Mesodermal cell (in vitro differentiated cells): ENCODE results near the gene NDUFB7.

ENCODE experiments used
- H3K27ac ChIP-seq: 2 replicates; pipeline ENCODE4 v1.7.0; 2013; ENCODE audit warnings: mild to moderate bottlenecking, low read depth, low read length, moderate library complexity; ENCODE audit not compliant: severe bottlenecking
- H3K36me3 ChIP-seq: 2 replicates; pipeline ENCODE4 v1.7.1; 2013; ENCODE audit warnings: mild to moderate bottlenecking, low read length, moderate library complexity; ENCODE audit not compliant: control insufficient read depth, insufficient read depth
- H3K4me1 ChIP-seq: one replicate; pipeline ENCODE4 v1.7.1; 2013; ENCODE audit warnings: mild to moderate bottlenecking, low read length; ENCODE audit not compliant: insufficient read depth, control insufficient read depth, poor library complexity, severe bottlenecking
- H3K4me3 ChIP-seq: 2 replicates; pipeline ENCODE4 v1.7.0; 2013; ENCODE audit warnings: low read length, control low read depth, mild to moderate bottlenecking; ENCODE audit not compliant: insufficient read depth, poor library complexity, severe bottlenecking; ENCODE audit errors: extremely low read depth
- H3K9me3 ChIP-seq: 2 replicates; pipeline ENCODE4 v1.7.1; 2013; ENCODE audit warnings: mild to moderate bottlenecking, low read length, moderate library complexity; ENCODE audit not compliant: control insufficient read depth
- WGBS, 2 experiments: methylation state at CpG; one replicate each; pipeline ENCODE4 v1.1.5; 2013; ENCODE audit warnings: missing lambda C conversion rate in 2 of 2; ENCODE audit not compliant: insufficient coverage in 2 of 2; 5-methylcytosine and 5-hydroxymethylcytosine counted together

Gene NDUFB7

DNA sequence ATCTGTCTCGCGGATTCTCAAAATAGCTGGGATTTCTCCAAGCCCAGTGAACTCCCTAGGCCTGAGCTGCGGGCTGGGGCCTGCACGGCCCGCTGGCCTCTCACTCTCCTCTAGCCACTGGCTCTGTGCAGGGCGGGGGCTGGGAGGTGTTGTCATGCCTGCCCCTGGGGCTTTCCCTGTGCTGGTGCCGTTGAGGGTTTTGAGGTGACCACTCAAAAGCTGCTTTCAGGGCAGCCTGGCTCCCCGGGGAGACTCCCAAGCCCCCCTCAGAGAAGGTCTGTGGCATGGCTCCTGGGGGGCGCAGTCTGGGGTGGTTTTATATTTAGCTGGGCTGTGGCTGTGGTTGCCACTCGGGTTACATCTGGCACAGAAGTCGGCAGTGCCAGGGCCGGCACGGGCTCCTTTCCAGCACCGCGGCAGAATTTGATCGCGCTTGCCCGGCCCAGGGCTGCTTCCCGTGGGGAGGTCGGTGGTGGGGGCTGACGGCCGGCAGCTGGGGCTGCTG is 10.0 kb downstream of the NDUFB7 start:
- Histone ChIP-seq H3K36me3 (peaks cover 22% of the 10 kb centered on the region), H3K4me3 (no peak overlapping the region), H3K27ac (peak overlapping the region; percentile 62), H3K9me3 (no peaks in the 10 kb centered on the region), H3K4me1 (peaks cover 38% of the 10 kb centered on the region)
- WGBS, 2 experiments: 78 to 80% methylated on average over 16 to 21 of the region's 22 CpGs

DNA sequence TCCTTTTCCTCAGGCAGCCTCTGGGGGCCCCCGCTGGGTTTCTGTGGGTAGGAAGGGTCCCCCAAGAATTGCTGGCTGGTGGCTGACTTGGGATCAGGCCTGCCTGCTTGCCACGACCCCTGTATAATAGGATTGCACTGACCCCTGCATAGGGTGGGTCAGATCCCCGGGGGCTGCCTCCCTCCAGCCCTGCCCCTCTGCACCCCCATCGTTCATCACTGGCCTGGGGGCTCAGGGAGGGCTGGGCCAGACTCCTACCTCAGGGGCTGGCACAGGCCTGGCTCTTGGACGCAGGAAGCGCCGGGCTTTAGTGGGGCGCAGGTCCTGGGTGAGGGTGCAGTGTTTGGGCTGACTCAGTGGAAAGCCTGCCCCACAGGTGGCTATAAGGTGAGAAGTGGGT is 10.6 kb downstream of the NDUFB7 start:
- WGBS, 2 experiments: 85 to 90% methylated on average over 7 of the region's 8 CpGs

GRCh38 chr19:14560776-14561108 is 11.1 kb downstream of the NDUFB7 start:
- Histone ChIP-seq H3K4me1 (peaks cover 42% of the 10 kb centered on the region), H3K36me3 (peaks cover 17% of the 10 kb centered on the region), H3K27ac (no peak overlapping the region), H3K9me3 (no peaks in the 10 kb centered on the region), H3K4me3 (no peak overlapping the region)
- WGBS, 2 experiments: 85 to 93% methylated on average over 6 of the region's 6 CpGs

More for the DNA sequence above, 10.6 kb downstream of the NDUFB7 start:
- Histone ChIP-seq H3K9me3 (no peaks in the 10 kb centered on the region), H3K27ac (peak overlapping the region; percentile 62), H3K36me3 (peaks cover 21% of the 10 kb centered on the region), H3K4me1 (peaks cover 38% of the 10 kb centered on the region), H3K4me3 (no peak overlapping the region)

- H3K9me3 ChIP-seq: no peaks in the 10 kb centered on the region
- H3K36me3 ChIP-seq: peaks cover 15% of the 10 kb centered on the region
- peak overlapping the region; percentile 30 for H3K27ac ChIP-seq
- WGBS, 2 experiments: 86 to 91% methylated on average over 21 to 26 of the region's 28 CpGs
- H3K4me1 ChIP-seq: peaks cover 42% of the 10 kb centered on the region
- no peak overlapping the region for H3K4me3 ChIP-seq
Observed at GRCh38 chr19:14559916-14560775, 11.7 kb downstream of the NDUFB7 start.

DNA sequence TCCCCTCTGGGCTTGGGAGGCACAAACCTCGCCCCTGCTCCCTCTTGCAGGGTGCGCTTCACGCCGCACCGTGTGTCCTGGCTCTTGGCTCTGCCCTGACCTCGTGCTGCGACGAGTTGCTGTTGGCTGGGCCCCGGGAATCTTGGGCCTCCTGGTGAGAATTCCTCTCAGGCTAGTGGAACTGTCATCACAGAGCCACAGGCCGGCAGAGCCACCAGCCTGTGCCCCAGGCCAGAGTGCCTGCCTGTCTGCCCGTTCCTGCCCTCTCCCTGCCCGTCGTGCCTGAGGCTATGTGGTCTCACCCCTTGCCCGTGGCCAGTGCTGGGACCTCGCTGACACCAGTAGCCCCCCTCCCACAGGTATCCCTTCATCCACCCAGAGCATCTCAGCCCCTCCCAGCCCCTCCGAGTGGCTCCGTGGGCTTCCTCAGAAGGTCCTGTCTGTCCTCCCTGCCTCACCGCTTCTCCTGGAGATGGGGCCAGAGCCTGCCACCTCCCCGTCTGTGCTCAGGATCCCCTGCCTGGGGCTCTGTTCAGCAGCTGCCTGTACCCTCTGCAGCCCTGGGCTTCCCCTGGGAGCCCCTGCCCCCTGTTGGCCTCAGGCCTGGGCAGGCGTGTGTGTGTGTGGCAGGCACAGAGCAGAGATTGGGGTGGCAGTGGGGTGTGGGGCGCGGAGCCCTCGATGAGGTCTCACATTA is 13.3 kb downstream of the NDUFB7 start:
- Histone ChIP-seq H3K9me3 (no peaks in the 10 kb centered on the region), H3K36me3 (peaks cover 2% of the 10 kb centered on the region), H3K4me1 (peaks cover 42% of the 10 kb centered on the region), H3K27ac (no peak overlapping the region), H3K4me3 (no peak overlapping the region)
- WGBS, 2 experiments: 72 to 81% methylated on average over 15 to 20 of the region's 23 CpGs

GRCh38 chr19:14556662-14557188 is 15.1 kb downstream of the NDUFB7 start:
- Histone ChIP-seq H3K27ac (peak overlapping the region; percentile 23), H3K4me3 (no peak overlapping the region)
- 15 to 17% methylated on average over 15 to 17 of the region's 18 CpGs for WGBS, 2 experiments

DNA sequence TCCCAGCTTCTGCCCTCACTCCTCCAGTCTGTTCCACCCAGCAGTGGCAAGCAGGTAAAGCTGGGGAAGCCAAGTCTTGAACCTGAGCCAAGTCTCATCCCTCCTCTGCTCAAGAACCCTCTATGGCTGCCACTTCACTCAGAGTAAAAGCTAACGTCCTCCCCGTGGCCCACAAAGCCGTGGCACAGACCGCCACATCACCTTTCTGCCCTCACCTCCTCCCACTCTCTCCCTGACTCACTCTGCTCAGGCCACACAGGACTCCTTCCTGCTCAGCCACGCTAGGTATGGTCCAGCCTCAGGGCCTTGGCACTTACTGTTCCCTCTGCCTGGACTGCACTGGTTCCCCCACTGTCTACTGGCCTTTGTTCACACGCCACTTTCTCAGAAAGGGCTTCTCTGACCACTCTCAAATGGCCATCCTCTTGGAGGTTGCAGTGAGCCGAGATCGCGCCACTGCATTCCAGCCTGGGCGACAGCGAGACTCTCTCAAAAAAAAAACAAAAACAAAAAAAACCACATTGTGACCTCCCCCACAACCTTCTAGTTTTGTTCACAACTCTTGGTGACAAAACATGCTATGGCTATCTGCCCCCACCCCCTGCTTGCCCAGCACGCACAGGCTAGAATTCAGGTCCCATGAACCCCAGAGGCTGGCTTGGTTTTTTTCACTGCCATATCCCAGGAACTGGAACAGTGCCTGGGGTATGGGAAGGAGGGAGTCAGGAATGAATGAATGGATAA is 15.8 kb downstream of the NDUFB7 start:
- H3K4me3 ChIP-seq: no peak overlapping the region
- H3K27ac ChIP-seq: peak overlapping the region; percentile 45
- H3K36me3 ChIP-seq: peaks cover 5% of the 10 kb centered on the region
- no peaks in the 10 kb centered on the region for H3K9me3 ChIP-seq
- 93 to 94% methylated on average over 5 to 11 of the region's 12 CpGs for WGBS, 2 experiments
- peaks cover 37% of the 10 kb centered on the region for H3K4me1 ChIP-seq

More at GRCh38 chr19:14556662-14557188, 15.1 kb downstream of the NDUFB7 start:
- Histone ChIP-seq H3K4me1 (peaks cover 39% of the 10 kb centered on the region), H3K36me3 (peaks cover 5% of the 10 kb centered on the region), H3K9me3 (no peaks in the 10 kb centered on the region)

DNA sequence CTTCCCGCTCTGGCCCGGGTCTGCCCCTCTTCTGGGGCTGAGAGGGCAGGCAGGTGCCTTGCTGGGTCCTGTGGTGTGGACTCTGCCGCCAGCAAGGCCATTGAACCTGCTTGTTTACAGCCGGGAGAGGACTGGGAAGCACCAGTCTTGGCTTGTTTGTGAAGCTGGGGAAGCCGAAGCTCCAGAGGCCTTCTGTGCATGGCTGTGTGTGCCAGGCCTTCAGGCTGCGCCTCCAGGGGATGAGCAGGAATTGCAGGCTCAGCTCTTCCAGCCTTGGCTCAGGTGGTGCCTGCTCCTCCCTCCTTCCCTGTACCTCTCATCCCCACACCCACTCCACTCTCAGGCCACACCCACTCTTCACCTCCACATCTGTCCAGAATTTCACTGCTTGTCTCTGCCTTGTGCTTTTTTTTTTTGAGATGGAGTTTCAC is 17.5 kb downstream of the NDUFB7 start:
- 73 to 90% methylated on average over 5 to 6 of the region's 6 CpGs for WGBS, 2 experiments
- no peak overlapping the region for H3K4me3 ChIP-seq
- peaks cover 10% of the 10 kb centered on the region for H3K36me3 ChIP-seq
- no peaks in the 10 kb centered on the region for H3K9me3 ChIP-seq
- H3K27ac ChIP-seq: no peak overlapping the region
- H3K4me1 ChIP-seq: peaks cover 24% of the 10 kb centered on the region

- no peak overlapping the region for H3K27ac ChIP-seq
- H3K9me3 ChIP-seq: no peaks in the 10 kb centered on the region
- peaks cover 21% of the 10 kb centered on the region for H3K4me1 ChIP-seq
- peaks cover 15% of the 10 kb centered on the region for H3K36me3 ChIP-seq
- H3K4me3 ChIP-seq: no peak overlapping the region
- WGBS, 2 experiments: 84 to 91% methylated on average over 5 to 9 of the region's 9 CpGs
Observed at GRCh38 chr19:14553939-14554243, 18.0 kb downstream of the NDUFB7 start.
